A549 (cell line): ENCODE measurements around the gene MYO1C. TPM values are rescaled to one million over a fixed set of nuclear protein-coding genes. Genes with fewer than 3 reads are reported as not detected.
"Not testable (repeated sequence)": the region's sequence is repeated elsewhere in the genome, so short reads cannot be mapped to it uniquely, and the experiment has no call there.

Source experiments
- ATAC-seq, 2 experiments: fragments of 200-7000 bp in 1 of 2; fragments of >200 bp in 1 of 2; cut with Nextera tagmentation in 1 of 2; cut with Tn5 transposase in 1 of 2; 3 replicates each; pipeline versions ENCODE4 v1.8.0 to v1.9.1; 2018 to 2020; ENCODE audit warnings: mild to moderate bottlenecking in 1 of 2, moderate library complexity in 1 of 2
- CTCF ChIA-PET: fragments of 300-600 bp; sonication (Branson Sonifier 250); formaldehyde crosslinking; extraction: SDS; loops from one replicate; lab custom pipeline; 2021; ENCODE audit warnings: antibody characterized with exemption, inconsistent platforms; lab: Yijun Ruan, JAX
- POLR2A ChIA-PET: fragments of 350-600 bp; formaldehyde crosslinking; extraction: SDS; loops from one replicate; lab custom pipeline; 2021; ENCODE audit warnings: antibody characterized with exemption, inconsistent platforms; lab: Yijun Ruan, JAX
- DNase-seq, 2 experiments: peaks; one replicate each; pipeline versions ENCODE4 v3.0.0 to v3.0.0-alpha.2; 2011 to 2016; ENCODE audit warnings: low read depth in 1 of 2, low spot score in 1 of 2
- FAIRE-seq: peaks from 2 replicates; lab custom pipeline; 2011; peaks lifted over from hg19 to GRCh38; lab: Jason Lieb, UNC
- H3K27ac ChIP-seq, 2 experiments: fragments of >200 bp; sonication (Bioruptor Twin); formaldehyde crosslinking; 3 replicates each; pipeline ENCODE4 v1.5.1; 2016 to 2017
- H3K4me1 ChIP-seq: fragments of >200 bp; sonication (Bioruptor Twin); formaldehyde crosslinking; 3 replicates; pipeline ENCODE4 v1.6.1; 2016
- H3K4me2 ChIP-seq: fragments of >200 bp; sonication (Bioruptor Twin); formaldehyde crosslinking; 3 replicates; pipeline ENCODE4 v1.6.1; 2016
- H3K4me3 ChIP-seq: fragments of >200 bp; sonication (Bioruptor Twin); formaldehyde crosslinking; 3 replicates; pipeline ENCODE4 v1.5.1; 2016
- H3K9me3 ChIP-seq: fragments of >200 bp; sonication (Bioruptor Twin); formaldehyde crosslinking; 3 replicates; pipeline ENCODE4 v1.6.1; 2016
- ATOH8 ChIP-seq: fragments of 250-450 bp; sonication (Bioruptor Pico); IDR thresholded peaks from 2 replicates; pipeline ENCODE4 v1.5.0; 2020; ENCODE audit warnings: low read depth, mild to moderate bottlenecking, moderate library complexity
- CBX2 ChIP-seq: fragments of 200-600 bp; sonication (generic); IDR thresholded peaks from 2 replicates; pipeline ENCODE4 v1.6.1; 2016; ENCODE audit warnings: low read depth, mild to moderate bottlenecking, borderline replicate concordance
- CHD4 ChIP-seq: fragments of 200-600 bp; sonication (generic); IDR thresholded peaks from 2 replicates; pipeline ENCODE4 v1.6.1; 2016; ENCODE audit warnings: antibody characterized with exemption, mild to moderate bottlenecking, borderline replicate concordance
- EHF ChIP-seq: fragments of 250-450 bp; sonication (Bioruptor Pico); IDR thresholded peaks from 2 replicates; pipeline ENCODE4 v1.5.0; 2020; ENCODE audit warnings: mild to moderate bottlenecking
- ELK1 ChIP-seq: fragments of 150-350 bp; IDR thresholded peaks from 2 replicates; pipeline ENCODE4 v1.6.1; 2014; ENCODE audit warnings: low read depth, mild to moderate bottlenecking, low read length
- ESRRA ChIP-seq: fragments of 150-350 bp; IDR thresholded peaks from 2 replicates; pipeline ENCODE4 v1.6.1; 2014; ENCODE audit warnings: mild to moderate bottlenecking, low read length, borderline replicate concordance
- JUN ChIP-seq, 2 experiments: fragments of >200 bp; sonication (Bioruptor Twin); formaldehyde crosslinking; IDR thresholded peaks; 2 replicates in 1 of 2; 3 replicates in 1 of 2; pipeline ENCODE4 v1.6.1; 2016 to 2017
- JUNB ChIP-seq: fragments of >200 bp; sonication (Bioruptor Twin); formaldehyde crosslinking; IDR thresholded peaks from 2 replicates; pipeline ENCODE4 v1.6.1; 2016
- KDM1A ChIP-seq: fragments of 200-600 bp; sonication (generic); IDR thresholded peaks from 2 replicates; pipeline ENCODE4 v1.6.1; 2016; ENCODE audit warnings: low read depth, mild to moderate bottlenecking
- NFE2L2 ChIP-seq: fragments of 150-350 bp; conservative IDR thresholded peaks from 2 replicates; pipeline ENCODE4 v1.6.1; 2014; ENCODE audit warnings: low read length
- NR3C1 ChIP-seq: fragments of >200 bp; sonication (Bioruptor Twin); formaldehyde crosslinking; IDR thresholded peaks from 3 replicates; pipeline ENCODE4 v1.6.1; 2017
- PBX3 ChIP-seq: IDR thresholded peaks from 2 replicates; pipeline ENCODE4 v1.6.1; 2012
- PHF8 ChIP-seq: fragments of 200-600 bp; sonication (generic); IDR thresholded peaks from 2 replicates; pipeline ENCODE4 v1.6.1; 2016; ENCODE audit warnings: low read depth, mild to moderate bottlenecking, antibody characterized with exemption, moderate library complexity, borderline replicate concordance
- POLR2AphosphoS2 ChIP-seq: conservative IDR thresholded peaks from 2 replicates; pipeline ENCODE4 v1.6.1; 2012; ENCODE audit warnings: low read length, improper control_type of control experiment, inconsistent platforms
- RAD21 ChIP-seq, 2 experiments: fragments of >200 bp in 1 of 2; sonication (Bioruptor Twin) in 1 of 2; formaldehyde crosslinking in 1 of 2; IDR thresholded peaks in 1 of 2; conservative IDR thresholded peaks in 1 of 2; 2 replicates in 1 of 2; 3 replicates in 1 of 2; pipeline ENCODE4 v1.6.1; 2012 to 2018; ENCODE audit warnings: inconsistent platforms in 1 of 2
- RARB ChIP-seq: fragments of 250-450 bp; sonication (Bioruptor Pico); IDR thresholded peaks from 2 replicates; pipeline ENCODE4 v1.8.0; 2021; ENCODE audit warnings: mild to moderate bottlenecking, moderate library complexity
- REST ChIP-seq: fragments of 200-600 bp; sonication (generic); IDR thresholded peaks from 2 replicates; pipeline ENCODE4 v1.6.1; 2016; ENCODE audit warnings: antibody characterized with exemption, mild to moderate bottlenecking, moderate library complexity
- RFX5 ChIP-seq: fragments of 450-650 bp; IDR thresholded peaks from 2 replicates; pipeline ENCODE4 v1.7.1; 2014; ENCODE audit warnings: antibody characterized with exemption, mild to moderate bottlenecking, moderate library complexity
- TFCP2L1 ChIP-seq: fragments of 250-450 bp; sonication (Bioruptor Pico); IDR thresholded peaks from 2 replicates; pipeline ENCODE4 v1.5.0; 2021; ENCODE audit warnings: mild to moderate bottlenecking
- TP53 ChIP-seq: fragments of 250-450 bp; sonication (Bioruptor Pico); IDR thresholded peaks from 2 replicates; pipeline ENCODE4 v1.5.0; 2021; ENCODE audit warnings: mild to moderate bottlenecking, moderate library complexity
- ZC3H11A ChIP-seq: fragments of 450-650 bp; IDR thresholded peaks from 2 replicates; pipeline ENCODE4 v1.6.1; 2014; ENCODE audit warnings: antibody characterized with exemption, mild to moderate bottlenecking
- WGBS: methylation state at CpG from one replicate; pipeline ENCODE4 v1.1.6; 2017; ENCODE audit errors: missing lambda C conversion rate; 5-methylcytosine and 5-hydroxymethylcytosine counted together
- polyA plus RNA-seq, 4 experiments: library from polyadenylated mRNA; depleted of rRNA in 3 of 4; stranded (reverse); fragments of >200 nt; fragmentation: RNase III in 1 of 4; extraction: RNeasy Plus Mini Kit Qiagen cat#74134 plus additional on column Dnase treatment in 1 of 4; gene quantifications; 2 replicates in 3 of 4; 3 replicates in 1 of 4; pipeline ENCODE4 v1.2.3, GENCODE V29; 2011 to 2017

The MYO1C gene
- polyA plus RNA-seq, 2 of the 4 experiments (the other 2 are of a cell fraction) = 101 to 123 TPM

- WGBS = 70% methylated on average over 9 of the region's 9 CpGs
- Histone ChIP-seq H3K27ac (peak overlapping the region; percentile 95; a peak in 4 of 6 replicates), H3K4me1 (peaks cover 26% of the 10 kb centered on the region), H3K9me3 (no peaks in the 10 kb centered on the region), H3K4me3 (peak overlapping the region; percentile 98), H3K4me2 (peak overlapping the region; percentile 92)
- DNase-seq = no peak
- no peak for ATAC-seq
- no peak for FAIRE-seq
- ChIA-PET CTCF (interaction anchor here (0.6 to 7.2 kb wide), 9 partner anchors 9 to 92 kb away, joined by 3 to 31 read pairs (median 3); partner anchors contain the start of gene INPP5K), POLR2A (no interaction called here)
- TF ChIP-seq PHF8 = no peak
- TF ChIP-seq POLR2AphosphoS2 = peak; percentile 60; the same call in 1 of the 2 replicates
Observed at GRCh38 chr17:1454541-1454940, 37.9 kb downstream of the MYO1C start.

- Histone ChIP-seq H3K4me2 (peak overlapping the region; percentile 17), H3K4me1 (peaks cover 32% of the 10 kb centered on the region)
- ATAC-seq, DNase-seq, H3K27ac ChIP-seq, H3K4me3 ChIP-seq, H3K9me3 ChIP-seq, POLR2A ChIA-PET, FAIRE-seq: not testable (repeated sequence)
- WGBS = 84% methylated on average over 11 of the region's 11 CpGs
- CTCF ChIA-PET = interaction anchor here (1.2 to 7.2 kb wide), 7 partner anchors 8 to 92 kb away, joined by 3 to 31 read pairs (median 3); partner anchors contain the start of gene INPP5K
Observed at GRCh38 chr17:1453694-1454093, 38.8 kb downstream of the MYO1C start.

GRCh38 chr17:1452836-1453235 is 39.6 kb downstream of the MYO1C start:
- DNase-seq = no peak
- FAIRE-seq = no peak
- H3K4me2 ChIP-seq = no peak overlapping the region
- no peak overlapping the region for H3K4me3 ChIP-seq
- H3K4me1 ChIP-seq = peaks cover 32% of the 10 kb centered on the region
- TF ChIP-seq ZC3H11A (no peak), RFX5 (no peak), ELK1 (no peak), PBX3 (no peak), ESRRA (no peak), JUNB (no peak), TFCP2L1 (no peak), NFE2L2 (no peak), NR3C1 (no peak), CBX2 (no peak), KDM1A (no peak), JUN (IDR thresholded peaks at IDR 0.05) (no peak), ATOH8 (no peak), RARB (CRISPR knock-in tag) (no peak), TP53 (CRISPR knock-in tag) (no peak), RAD21 (conservative IDR thresholded peaks at IDR 0.05 in 1 of 2, IDR thresholded peaks at IDR 0.05 in 1 of 2) (no peak), REST (no peak), CHD4 (no peak), EHF (CRISPR knock-in tag) (no peak)
- CTCF ChIA-PET = interaction anchor here (0.7 to 7.2 kb wide), 2 partner anchors 29 to 87 kb away, joined by 4 to 31 read pairs; no protein-coding TSS in a partner anchor
- no peaks in the 10 kb centered on the region for H3K9me3 ChIP-seq
- H3K27ac ChIP-seq = no peak overlapping the region
- no peak for ATAC-seq
- WGBS = 85% methylated on average over 5 of the region's 5 CpGs
- POLR2A ChIA-PET = no interaction called here

- not testable (repeated sequence) for H3K4me3 ChIP-seq, H3K27ac ChIP-seq, ATAC-seq, H3K4me2 ChIP-seq, DNase-seq, FAIRE-seq, H3K9me3 ChIP-seq
- peaks cover 32% of the 10 kb centered on the region for H3K4me1 ChIP-seq
- CTCF ChIA-PET = interaction anchor here (1.1 to 1.5 kb wide), 3 partner anchors 8 to 13 kb away, joined by 3 to 4 read pairs (median 3); no protein-coding TSS in a partner anchor
- WGBS = 93% methylated on average over 21 of the region's 21 CpGs
- POLR2A ChIA-PET = interaction anchor here (1.2 kb wide), 1 partner anchor 50 kb away, joined by 3 read pairs; the partner anchor contains the start of gene YWHAE
Observed at GRCh38 chr17:1450261-1450660, 42.2 kb downstream of the MYO1C start.
